Mesothelial cell of epicardium (in vitro differentiated cells): Measurements from ENCODE around the gene NAALADL2. TPM values are rescaled to one million over a fixed set of nuclear protein-coding genes. Genes with fewer than 3 reads are reported as not detected.
"Not testable (repeated sequence)": the region's sequence is repeated elsewhere in the genome, so short reads cannot be mapped to it uniquely, and the experiment has no call there.

Source experiments
- DNase-seq, 2 experiments: peaks; one replicate each; pipeline ENCODE4 v3.0.0; 2021; ENCODE audit warnings: low spot score in 2 of 2; ENCODE audit not compliant: unreplicated experiment in 2 of 2
- H3K27ac Mint-ChIP-seq: 2 replicates; pipeline ENCODE4 v1.8.0; 2021; ENCODE audit warnings: mixed read lengths
- H3K27me3 Mint-ChIP-seq: 2 replicates; pipeline ENCODE4 v1.8.0; 2021; ENCODE audit warnings: low read depth, mixed read lengths
- H3K36me3 Mint-ChIP-seq: 2 replicates; pipeline ENCODE4 v1.8.0; 2021; ENCODE audit warnings: mixed read lengths
- H3K4me1 Mint-ChIP-seq: 2 replicates; pipeline ENCODE4 v1.8.0; 2021; ENCODE audit warnings: mixed read lengths
- H3K4me3 Mint-ChIP-seq: 2 replicates; pipeline ENCODE4 v1.8.0; 2021; ENCODE audit warnings: mild to moderate bottlenecking, moderate library complexity, mixed read lengths
- H3K9me3 Mint-ChIP-seq: 2 replicates; pipeline ENCODE4 v1.8.0; 2021; ENCODE audit warnings: mixed read lengths
- CTCF ChIP-seq: fragments of 200-600 bp; sonication (generic); IDR thresholded peaks from one replicate; pipeline ENCODE4 v1.5.0; 2021; ENCODE audit warnings: antibody characterized with exemption; ENCODE audit not compliant: unreplicated experiment
- total RNA-seq: library from RNA; stranded (reverse); gene quantifications from 3 replicates; pipeline ENCODE4 v1.2.1, GENCODE V29; 2021

The NAALADL2 gene
- total RNA-seq, 1 donor from 2014 or later = 27.9 TPM

DNA sequence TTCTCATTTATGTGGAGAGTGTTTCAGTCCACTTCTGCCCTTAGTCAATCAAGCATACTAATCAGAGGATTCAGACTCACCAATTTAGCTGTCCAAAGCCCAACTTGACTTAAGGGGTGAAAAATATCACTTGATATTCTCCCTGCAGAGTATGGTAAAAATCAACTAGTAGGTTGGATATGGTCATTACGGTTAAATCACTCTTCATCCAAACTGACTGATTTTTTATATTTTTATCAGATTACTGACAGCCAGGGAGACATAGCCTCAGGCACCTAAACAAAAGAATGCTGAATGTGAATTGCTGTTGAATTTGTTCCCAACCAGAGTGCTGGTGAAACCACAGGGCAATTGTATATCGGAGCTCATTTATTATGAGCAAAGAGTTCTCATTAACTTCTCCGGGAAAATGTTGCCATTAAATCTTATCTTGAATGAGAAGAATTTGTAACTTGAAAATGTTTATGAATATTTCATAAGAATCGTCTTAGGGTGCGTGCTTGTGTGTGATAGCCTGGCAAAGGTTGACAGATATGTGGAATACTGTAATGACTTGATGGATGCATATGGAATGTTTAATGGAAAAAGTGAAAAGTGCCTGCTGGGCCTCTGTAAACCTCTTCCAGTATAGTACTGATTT lies 411.2 kb downstream of the NAALADL2 start:
- TF ChIP-seq CTCF = no peak

DNA sequence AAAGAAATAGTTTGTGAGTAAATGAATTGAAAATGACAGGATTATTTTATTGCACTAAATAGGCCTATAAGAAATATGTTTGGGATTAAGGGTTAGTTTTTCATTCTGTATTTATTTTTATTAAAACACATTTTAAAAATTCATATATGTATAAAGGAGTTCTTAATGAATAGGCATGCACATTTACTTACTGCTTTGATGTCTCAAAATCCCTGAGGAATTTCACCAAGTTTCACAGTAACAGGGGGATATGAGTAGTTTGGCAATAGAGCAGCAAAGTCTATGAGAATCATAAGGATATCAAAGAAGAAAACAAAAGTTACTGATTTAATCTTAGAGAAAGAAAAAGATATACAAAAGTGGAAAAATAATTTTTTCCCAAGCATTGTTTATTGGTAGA lies 411.7 kb downstream of the NAALADL2 start:
- H3K27me3 Mint-ChIP-seq = no peaks in the 10 kb centered on the region
- H3K27ac Mint-ChIP-seq = peak overlapping the region; percentile 83
- H3K4me1 Mint-ChIP-seq = peaks cover 23% of the 10 kb centered on the region
- no peak overlapping the region for H3K4me3 Mint-ChIP-seq
- no peaks in the 10 kb centered on the region for H3K36me3 Mint-ChIP-seq
- no peak for DNase-seq
- TF ChIP-seq CTCF = no peak
- H3K9me3 Mint-ChIP-seq = no peaks in the 10 kb centered on the region

More for the DNA sequence above, 411.2 kb downstream of the NAALADL2 start:
- no peak overlapping the region for H3K4me3 Mint-ChIP-seq
- H3K4me1 Mint-ChIP-seq = peaks cover 23% of the 10 kb centered on the region
- no peaks in the 10 kb centered on the region for H3K9me3 Mint-ChIP-seq
- DNase-seq = no peak
- peak overlapping the region; percentile 83 for H3K27ac Mint-ChIP-seq
- H3K27me3 Mint-ChIP-seq = no peaks in the 10 kb centered on the region
- H3K36me3 Mint-ChIP-seq = no peaks in the 10 kb centered on the region

- not testable (repeated sequence) for H3K27me3 Mint-ChIP-seq, H3K36me3 Mint-ChIP-seq, H3K4me3 Mint-ChIP-seq, H3K9me3 Mint-ChIP-seq, DNase-seq
- H3K4me1 Mint-ChIP-seq = peaks cover 23% of the 10 kb centered on the region
- H3K27ac Mint-ChIP-seq = peak overlapping the region; percentile 39
Observed at GRCh38 chr3:175271465-175271864, 412.3 kb downstream of the NAALADL2 start.

DNA sequence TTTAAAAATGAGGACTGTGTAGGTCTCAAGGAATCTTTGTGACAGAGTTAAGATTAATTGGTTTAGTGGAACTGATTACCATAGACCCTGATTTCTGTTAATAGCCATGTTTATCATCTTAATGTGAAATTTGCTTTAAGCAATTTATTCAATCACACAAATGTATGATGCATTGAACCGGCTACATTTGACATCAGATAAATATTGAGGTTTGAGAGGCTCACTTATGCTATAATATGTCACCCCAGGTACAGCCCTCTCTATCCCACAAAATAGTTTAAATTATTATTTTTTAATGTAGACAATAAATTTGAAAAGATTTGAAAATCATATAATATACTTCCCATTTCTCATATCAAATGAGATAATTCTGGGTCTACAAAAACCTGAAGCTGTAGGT lies 413.3 kb downstream of the NAALADL2 start:
- TF ChIP-seq CTCF = no peak
- no peak overlapping the region for H3K27ac Mint-ChIP-seq
- no peak overlapping the region for H3K4me3 Mint-ChIP-seq
- H3K9me3 Mint-ChIP-seq = peaks cover 2% of the 10 kb centered on the region
- no peaks in the 10 kb centered on the region for H3K27me3 Mint-ChIP-seq
- H3K4me1 Mint-ChIP-seq = peaks cover 24% of the 10 kb centered on the region
- H3K36me3 Mint-ChIP-seq = no peaks in the 10 kb centered on the region
- no peak for DNase-seq

DNA sequence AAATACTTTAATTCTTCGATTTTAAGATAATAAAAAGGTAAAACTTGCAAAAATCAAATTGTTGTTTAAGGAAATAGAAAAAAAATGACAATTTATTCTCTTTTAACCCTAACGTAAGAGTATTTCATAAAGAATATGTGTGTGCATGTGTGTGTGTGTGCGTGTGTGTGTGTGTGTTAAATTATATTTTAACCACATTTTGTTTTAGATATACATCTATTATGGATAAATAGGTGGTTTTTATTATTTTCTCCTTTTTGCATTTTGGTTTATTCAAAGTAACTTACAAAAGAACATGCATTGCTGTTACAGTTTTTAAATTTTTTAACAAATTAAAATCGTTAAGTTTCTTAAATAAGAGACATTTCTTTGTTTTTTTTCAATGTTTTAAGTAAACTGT lies 414.4 kb downstream of the NAALADL2 start:
- no peak overlapping the region for H3K27ac Mint-ChIP-seq
- peaks cover 33% of the 10 kb centered on the region for H3K4me1 Mint-ChIP-seq
- H3K9me3 Mint-ChIP-seq = peaks cover 5% of the 10 kb centered on the region
- no peak overlapping the region for H3K4me3 Mint-ChIP-seq
- TF ChIP-seq CTCF = no peak
- H3K27me3 Mint-ChIP-seq = no peaks in the 10 kb centered on the region
- DNase-seq = no peak
- no peaks in the 10 kb centered on the region for H3K36me3 Mint-ChIP-seq

DNA sequence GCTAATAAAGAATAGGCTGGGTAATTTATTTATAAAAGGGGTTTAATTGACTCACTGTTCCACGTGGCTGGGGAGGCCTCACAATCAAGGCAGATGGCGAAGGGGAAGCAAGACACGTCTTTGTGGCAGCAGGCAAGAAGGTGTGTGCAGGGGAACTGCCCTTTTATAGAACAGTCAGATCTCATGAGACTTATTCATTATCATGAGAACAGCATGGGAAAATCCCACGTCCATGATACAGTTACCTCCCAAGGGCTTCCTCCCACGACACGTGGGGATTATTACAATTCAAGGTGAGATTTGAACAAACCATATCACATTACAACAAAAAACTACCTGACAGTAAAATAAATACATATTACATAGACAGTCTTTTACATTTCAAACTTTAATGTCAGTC lies 414.9 kb downstream of the NAALADL2 start:
- DNase-seq = no peak
- no peak for TF ChIP-seq CTCF
- H3K36me3 Mint-ChIP-seq = no peaks in the 10 kb centered on the region
- H3K4me1 Mint-ChIP-seq = peaks cover 38% of the 10 kb centered on the region
- H3K9me3 Mint-ChIP-seq = peaks cover 5% of the 10 kb centered on the region
- H3K27me3 Mint-ChIP-seq = no peaks in the 10 kb centered on the region
- no peak overlapping the region for H3K4me3 Mint-ChIP-seq
- no peak overlapping the region for H3K27ac Mint-ChIP-seq
